Testis (tissue), 2 donors: ENCODE measurements around the gene ARID1B.

Experiments used
- CTCF ChIP-seq, 3 experiments: fragments of 450-650 bp in 2 of 3; fragments of 200-600 bp in 1 of 3; sonication (generic) in 1 of 3; IDR thresholded peaks; one replicate each; pipeline ENCODE4 v1.5.1; 2016 to 2019; ENCODE audit warnings: antibody characterized with exemption in 3 of 3, mild to moderate bottlenecking in 2 of 3, moderate library complexity in 1 of 3
- POLR2A ChIP-seq: fragments of 450-650 bp; IDR thresholded peaks from one replicate; pipeline ENCODE4 v1.6.1; 2017; ENCODE audit warnings: antibody characterized with exemption, mild to moderate bottlenecking, moderate library complexity

DNA sequence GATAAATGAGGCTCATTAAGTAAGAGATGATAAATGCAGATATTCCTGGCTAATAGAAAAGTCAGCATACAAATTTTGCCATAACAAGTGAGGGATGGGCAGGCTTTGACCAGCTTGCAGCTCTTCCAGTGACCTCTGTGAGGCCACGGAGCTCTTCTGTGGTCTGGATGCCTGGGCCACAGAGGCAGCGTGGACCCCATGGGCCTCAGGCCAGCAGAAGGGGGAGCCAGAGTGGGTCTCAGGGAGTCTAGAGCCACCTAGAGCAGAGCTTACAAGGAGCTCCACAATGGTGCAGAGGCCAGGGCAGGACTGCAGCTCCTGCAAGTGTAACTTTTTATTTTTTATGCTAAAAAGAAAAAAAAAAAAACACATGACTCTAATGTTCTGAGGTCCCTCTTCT is 165.1 kb downstream of the ARID1B start:
- no peak for TF ChIP-seq POLR2A
- no peak for TF ChIP-seq CTCF (IDR thresholded peaks at IDR 0.05)
